ENCODE data around the gene PDE8B. TPM values are rescaled to one million over a fixed set of nuclear protein-coding genes. Genes with fewer than 3 reads are reported as not detected.
A peak's percentile ranks its signal among the peaks of the same experiment; 100 is the strongest.

The PDE8B gene
- total RNA-seq, 1 donor from 2014 or later = 5.9 TPM

DNA sequence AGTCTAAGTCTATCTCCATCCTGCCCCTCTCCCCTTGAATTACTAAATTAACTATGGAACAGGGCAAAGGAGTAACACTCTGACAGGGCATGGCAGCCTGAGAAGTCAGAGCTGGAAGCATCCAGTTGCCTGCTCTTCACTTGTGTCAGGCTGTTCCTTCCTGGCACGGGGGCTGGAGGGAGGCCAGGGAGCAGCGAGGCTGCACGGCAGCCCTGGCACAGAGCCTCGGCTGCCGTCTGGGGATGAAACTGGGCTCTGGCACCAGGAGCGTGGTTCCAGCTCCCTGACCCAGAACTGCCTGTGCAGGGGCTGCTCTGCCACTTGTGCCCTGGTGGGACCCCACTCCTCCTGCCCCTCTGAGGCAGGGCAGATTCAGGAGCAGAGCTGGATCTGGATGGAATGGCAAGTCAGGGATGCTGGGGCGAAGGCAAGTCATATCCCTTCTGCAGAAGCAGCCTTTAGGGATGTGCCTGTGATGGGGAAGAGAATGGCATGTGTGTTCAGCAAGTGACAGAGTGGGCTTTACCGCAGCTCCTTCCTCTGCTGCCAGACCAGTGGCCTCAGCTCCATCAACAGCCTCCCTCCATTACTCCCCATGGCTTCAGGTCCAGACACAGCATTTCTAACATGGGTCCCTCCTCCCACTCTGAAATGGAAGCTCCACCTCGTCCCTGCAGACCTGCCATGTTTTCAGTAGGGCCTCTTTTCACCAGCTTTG lies 42.2 kb upstream of the PDE8B start:
- no peaks in the 10 kb centered on the region for H3K9me3 ChIP-seq (replicated peaks)
- TF ChIP-seq, protein P1, sequence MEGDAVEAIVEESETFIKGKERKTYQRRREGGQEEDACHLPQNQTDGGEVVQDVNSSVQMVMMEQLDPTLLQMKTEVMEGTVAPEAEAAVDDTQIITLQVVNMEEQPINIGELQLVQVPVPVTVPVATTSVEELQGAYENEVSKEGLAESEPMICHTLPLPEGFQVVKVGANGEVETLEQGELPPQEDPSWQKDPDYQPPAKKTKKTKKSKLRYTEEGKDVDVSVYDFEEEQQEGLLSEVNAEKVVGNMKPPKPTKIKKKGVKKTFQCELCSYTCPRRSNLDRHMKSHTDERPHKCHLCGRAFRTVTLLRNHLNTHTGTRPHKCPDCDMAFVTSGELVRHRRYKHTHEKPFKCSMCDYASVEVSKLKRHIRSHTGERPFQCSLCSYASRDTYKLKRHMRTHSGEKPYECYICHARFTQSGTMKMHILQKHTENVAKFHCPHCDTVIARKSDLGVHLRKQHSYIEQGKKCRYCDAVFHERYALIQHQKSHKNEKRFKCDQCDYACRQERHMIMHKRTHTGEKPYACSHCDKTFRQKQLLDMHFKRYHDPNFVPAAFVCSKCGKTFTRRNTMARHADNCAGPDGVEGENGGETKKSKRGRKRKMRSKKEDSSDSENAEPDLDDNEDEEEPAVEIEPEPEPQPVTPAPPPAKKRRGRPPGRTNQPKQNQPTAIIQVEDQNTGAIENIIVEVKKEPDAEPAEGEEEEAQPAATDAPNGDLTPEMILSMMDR (IDR thresholded peaks at IDR 0.05; ENCODE audit: borderline replicate concordance) = no peak
- H3K27me3 ChIP-seq (ENCODE audit: low read depth) = no peaks in the 10 kb centered on the region
- H3K4me3 ChIP-seq = no peak overlapping the region
- peaks cover 37% of the 10 kb centered on the region for H3K4me1 ChIP-seq
- H3K36me3 ChIP-seq = no peaks in the 10 kb centered on the region
- H3K27ac ChIP-seq (replicated peaks) = peak overlapping the region; percentile 71
- intact Hi-C loops (cut with micrococcal nuclease) = no loop called here
- peak; percentile 72 for DNase-seq

DNA sequence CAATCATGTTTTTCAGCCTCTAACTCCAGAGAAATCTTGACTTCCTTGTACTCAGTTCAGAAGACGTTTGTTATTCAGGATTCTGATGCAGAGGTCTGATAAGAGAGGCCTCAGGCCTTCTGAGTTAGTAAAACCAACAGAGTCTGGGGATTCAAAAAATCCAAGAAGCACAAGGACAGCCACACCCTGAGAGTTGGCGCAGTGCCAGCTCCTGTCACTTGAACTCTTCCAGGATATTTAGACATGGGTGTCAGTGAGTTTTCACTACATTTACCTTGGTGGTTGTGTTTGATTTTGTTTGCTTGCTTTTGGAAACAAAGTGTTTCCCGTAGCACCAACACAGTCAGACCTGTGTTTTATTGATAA lies 41.6 kb upstream of the PDE8B start:
- Histone ChIP-seq H3K4me3 (no peak overlapping the region), H3K4me1 (peaks cover 37% of the 10 kb centered on the region), H3K27me3 (ENCODE audit: low read depth) (no peaks in the 10 kb centered on the region), H3K36me3 (no peaks in the 10 kb centered on the region), H3K9me3 (replicated peaks) (no peaks in the 10 kb centered on the region), H3K27ac (replicated peaks) (peak overlapping the region; percentile 71)
- TF ChIP-seq, protein P1 (IDR thresholded peaks at IDR 0.05; ENCODE audit: borderline replicate concordance) = no peak
- no peak for DNase-seq
- intact Hi-C loops (cut with micrococcal nuclease) = no loop called here

DNA sequence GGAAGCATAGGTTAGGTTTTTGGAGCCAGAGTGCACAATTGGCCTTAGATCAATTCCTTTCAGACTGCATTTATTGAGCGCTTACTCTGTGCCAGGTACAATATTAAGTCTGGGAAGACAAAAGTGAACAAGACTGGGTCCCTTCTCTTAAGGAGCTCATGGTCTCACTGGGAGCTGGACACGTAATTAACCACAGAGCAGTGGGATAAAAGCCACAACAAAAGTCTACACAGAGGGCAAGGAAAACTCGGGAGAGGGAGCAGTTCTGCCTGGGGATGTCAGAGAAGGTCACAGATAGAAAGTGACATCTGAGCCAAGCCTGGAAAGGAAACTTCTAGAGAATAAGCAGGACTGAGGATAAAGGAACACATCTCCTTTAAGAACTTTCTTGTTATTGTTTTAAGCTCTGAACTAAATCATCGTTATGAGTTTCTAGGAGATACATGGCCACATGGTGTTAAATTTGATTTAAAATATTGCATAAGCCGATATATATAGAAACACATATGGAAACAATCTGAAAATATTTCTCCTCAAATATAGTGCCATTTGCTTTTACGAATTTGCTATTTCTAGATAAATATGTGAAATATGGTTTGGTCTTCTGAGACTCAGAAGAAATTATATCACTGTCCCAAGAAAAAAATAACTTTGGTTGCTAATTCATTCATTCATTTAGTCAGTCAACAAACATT lies 40.1 kb upstream of the PDE8B start:
- no peak overlapping the region for H3K4me3 ChIP-seq
- H3K9me3 ChIP-seq (replicated peaks) = no peaks in the 10 kb centered on the region
- TF ChIP-seq, protein P1 (IDR thresholded peaks at IDR 0.05; ENCODE audit: borderline replicate concordance) = no peak
- H3K27me3 ChIP-seq (ENCODE audit: low read depth) = no peaks in the 10 kb centered on the region
- DNase-seq = no peak
- no peaks in the 10 kb centered on the region for H3K36me3 ChIP-seq
- intact Hi-C loops (cut with micrococcal nuclease) = no loop called here
- peaks cover 45% of the 10 kb centered on the region for H3K4me1 ChIP-seq
- no peak overlapping the region for H3K27ac ChIP-seq (replicated peaks)

DNA sequence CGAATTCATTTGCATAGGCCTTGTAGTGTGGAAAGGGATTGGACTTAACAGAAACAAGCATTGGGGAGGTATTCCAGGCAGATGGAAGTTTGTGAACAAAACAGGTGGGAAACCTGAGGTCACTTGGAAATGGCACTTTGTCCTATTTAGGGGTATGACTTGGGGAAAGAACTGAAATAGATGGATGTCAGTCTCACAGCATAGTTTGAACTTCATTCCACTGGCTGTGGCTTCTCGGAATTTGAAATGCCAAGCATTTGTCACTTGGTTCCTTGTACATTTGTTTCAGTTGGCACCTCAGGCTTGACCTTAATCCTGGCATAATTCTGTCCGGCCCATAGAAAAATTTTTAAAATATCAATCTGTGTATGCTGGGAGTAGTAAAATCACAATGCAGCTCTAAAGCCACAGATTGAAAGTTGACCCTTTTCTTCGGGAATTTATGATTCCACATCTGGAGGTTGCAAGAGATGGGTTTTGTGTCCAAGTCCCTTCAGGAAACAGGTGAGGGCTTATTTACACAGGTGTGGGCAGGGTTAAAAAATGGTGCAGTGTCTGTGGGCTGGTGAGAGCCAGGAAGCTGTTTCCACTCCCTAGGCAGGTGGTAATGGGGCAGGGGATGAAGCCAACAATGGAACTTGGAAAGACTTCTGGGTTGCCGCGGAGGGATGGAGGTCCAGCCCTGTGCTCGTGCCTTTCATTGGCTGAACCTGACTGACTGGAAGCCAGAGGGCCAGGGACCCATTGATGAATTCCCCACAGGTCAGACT lies 39.2 kb upstream of the PDE8B start:
- intact Hi-C loops (cut with micrococcal nuclease) = no loop called here

DNA sequence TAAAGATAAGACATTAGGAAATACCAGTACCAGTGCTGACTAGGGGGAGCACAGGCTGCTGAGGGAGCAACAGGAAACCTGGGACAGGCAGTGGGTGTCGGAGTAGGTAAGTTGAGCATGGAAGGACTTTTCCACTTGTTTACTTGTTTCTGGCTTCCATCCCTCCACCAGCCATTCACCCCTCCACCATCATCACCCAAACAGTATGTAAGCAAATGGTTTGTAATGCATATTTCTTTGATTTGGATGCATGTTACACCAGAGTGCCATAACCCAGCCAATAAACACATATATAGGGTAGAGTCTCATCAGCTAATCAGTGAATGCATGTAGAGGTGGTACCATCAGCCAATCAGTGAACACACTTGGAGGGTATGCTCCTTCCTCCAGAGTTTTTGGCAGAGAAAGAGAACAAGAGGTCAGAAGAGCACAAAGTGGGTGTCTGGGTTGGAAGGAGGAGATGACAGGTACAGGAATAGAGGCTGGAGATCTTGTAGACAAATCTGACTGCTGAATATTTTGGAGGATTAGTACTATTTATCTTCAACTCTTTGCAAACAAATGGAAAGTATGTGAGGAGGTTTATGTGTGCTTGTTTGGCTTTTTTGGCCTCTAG lies 37.7 kb upstream of the PDE8B start:
- TF ChIP-seq, protein P1 (IDR thresholded peaks at IDR 0.05; ENCODE audit: borderline replicate concordance) = no peak
- Histone ChIP-seq H3K27me3 (ENCODE audit: low read depth) (peaks cover 10% of the 10 kb centered on the region), H3K36me3 (no peaks in the 10 kb centered on the region), H3K27ac (replicated peaks) (no peak overlapping the region), H3K4me3 (no peak overlapping the region), H3K9me3 (replicated peaks) (no peaks in the 10 kb centered on the region), H3K4me1 (peaks cover 24% of the 10 kb centered on the region)
- DNase-seq = no peak
- intact Hi-C loops (cut with micrococcal nuclease) = no loop called here

More for the DNA sequence above, 39.2 kb upstream of the PDE8B start:
- H3K9me3 ChIP-seq (replicated peaks) = no peaks in the 10 kb centered on the region
- H3K27ac ChIP-seq (replicated peaks) = no peak overlapping the region
- H3K36me3 ChIP-seq = no peaks in the 10 kb centered on the region
- H3K4me3 ChIP-seq = no peak overlapping the region
- no peaks in the 10 kb centered on the region for H3K27me3 ChIP-seq (ENCODE audit: low read depth)
- peaks cover 39% of the 10 kb centered on the region for H3K4me1 ChIP-seq
- no peak for DNase-seq
- TF ChIP-seq, protein P1 (IDR thresholded peaks at IDR 0.05; ENCODE audit: borderline replicate concordance) = no peak
